Central memory CD4-positive, alpha-beta T cell (primary cell): Measurements from ENCODE around the gene GALNT9.

Source experiments
- DNase-seq: peaks from one replicate; pipeline ENCODE4 v3.0.0; 2022

The GALNT9 gene

DNA sequence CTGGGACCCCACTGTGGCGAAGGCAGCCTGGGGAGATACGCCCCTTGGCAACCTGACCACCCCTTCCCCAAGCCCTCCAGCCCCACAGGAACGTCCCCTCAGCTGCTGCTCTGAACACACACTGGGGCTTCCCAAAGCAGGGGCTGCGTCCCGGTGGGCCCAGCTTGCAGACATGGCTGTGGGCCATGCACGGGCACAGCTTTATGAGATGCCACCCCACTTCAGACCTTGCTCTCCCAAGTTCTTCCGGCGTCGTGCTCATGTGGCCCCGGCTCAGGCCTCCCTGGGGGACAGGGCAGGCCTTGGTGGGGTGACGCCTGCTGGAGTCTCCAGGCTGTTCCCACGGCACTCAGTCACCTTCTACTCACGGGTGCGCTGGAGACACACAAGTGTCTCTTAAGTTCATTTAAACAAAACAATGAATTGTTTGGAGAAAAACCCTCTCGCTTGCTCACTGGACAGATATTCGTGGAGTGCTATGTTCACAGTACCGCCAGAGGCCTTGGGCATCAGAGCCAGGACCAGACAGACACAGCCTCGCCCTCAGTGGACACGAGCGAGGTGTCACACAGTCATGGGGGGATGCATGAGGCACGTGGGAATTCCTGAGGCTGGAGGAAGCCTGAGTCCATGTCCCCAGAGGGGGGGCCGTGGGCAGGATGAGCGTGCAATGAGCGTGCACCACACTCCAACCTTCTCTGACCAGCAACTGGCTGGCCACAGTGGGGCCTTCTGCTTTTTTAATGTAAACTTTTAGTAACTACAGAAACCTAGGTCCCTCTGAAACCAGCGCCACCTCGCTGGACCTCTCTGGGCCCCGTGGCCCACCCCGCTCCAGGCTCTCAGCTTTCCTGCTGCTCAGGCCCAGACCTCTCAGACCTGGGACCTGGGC, 4.3 kb downstream of the GALNT9 start:
- DNase-seq: no peak

DNA sequence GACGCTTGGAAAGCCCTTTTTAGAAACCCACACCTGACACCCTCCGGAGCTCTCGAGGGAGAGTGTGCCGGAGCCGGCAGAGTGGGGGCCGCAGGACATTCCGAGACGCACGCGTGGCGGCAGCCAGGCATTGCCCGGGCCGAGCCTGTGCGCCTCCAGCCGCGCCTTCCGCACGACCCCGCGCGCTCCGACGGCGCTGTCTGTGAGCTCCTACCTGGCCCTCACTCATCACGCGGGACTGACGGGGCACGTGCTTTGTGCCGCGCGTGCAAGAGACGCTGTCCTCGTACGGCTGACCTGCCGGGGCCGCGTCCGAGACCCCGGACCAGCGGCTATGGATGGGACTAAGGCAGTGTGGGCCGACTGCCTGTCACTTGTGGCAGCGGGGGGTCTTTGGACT, 5.2 kb downstream of the GALNT9 start:
- no peak for DNase-seq

DNA sequence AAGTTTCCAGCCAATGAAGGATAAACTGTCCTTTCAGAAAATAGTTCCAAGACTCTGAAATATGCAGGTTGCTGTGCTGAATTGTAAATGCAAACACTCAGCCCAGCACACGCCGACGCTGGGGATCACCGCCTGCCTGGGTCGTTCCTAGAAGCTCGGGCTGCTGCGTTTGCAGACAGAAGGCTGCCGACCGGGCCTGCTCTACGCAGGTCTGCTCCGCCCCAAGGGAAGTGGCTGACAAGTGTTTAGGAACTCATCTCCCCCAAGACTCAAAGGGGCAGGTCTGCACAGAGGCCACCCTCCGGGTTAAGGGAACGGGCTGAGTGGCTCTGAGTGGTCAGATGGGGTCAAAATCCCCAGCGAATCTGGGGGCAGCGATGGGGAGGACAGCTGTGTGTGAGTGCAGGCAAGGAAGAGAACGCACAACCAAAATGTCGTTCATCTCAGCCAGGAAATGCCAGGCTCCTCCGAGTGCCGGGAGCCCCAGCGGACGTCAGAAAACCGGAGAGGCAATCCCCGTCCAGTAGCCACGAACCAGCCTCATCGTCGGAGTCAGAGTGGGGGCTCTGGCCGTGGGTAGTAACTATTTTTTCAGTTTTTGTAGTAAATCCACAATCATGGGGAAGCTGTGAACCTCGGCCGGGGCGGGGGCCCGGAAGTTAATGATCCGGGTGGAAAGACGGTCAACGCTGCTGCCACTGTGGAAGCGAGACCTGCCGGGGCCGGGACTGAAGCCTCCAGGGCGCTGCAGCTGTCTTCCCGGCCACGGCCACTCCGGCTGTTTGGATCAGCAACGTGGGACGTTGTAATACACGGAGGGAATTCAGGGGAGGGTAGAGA, 6.0 kb downstream of the GALNT9 start:
- peak; percentile 9 for DNase-seq

DNA sequence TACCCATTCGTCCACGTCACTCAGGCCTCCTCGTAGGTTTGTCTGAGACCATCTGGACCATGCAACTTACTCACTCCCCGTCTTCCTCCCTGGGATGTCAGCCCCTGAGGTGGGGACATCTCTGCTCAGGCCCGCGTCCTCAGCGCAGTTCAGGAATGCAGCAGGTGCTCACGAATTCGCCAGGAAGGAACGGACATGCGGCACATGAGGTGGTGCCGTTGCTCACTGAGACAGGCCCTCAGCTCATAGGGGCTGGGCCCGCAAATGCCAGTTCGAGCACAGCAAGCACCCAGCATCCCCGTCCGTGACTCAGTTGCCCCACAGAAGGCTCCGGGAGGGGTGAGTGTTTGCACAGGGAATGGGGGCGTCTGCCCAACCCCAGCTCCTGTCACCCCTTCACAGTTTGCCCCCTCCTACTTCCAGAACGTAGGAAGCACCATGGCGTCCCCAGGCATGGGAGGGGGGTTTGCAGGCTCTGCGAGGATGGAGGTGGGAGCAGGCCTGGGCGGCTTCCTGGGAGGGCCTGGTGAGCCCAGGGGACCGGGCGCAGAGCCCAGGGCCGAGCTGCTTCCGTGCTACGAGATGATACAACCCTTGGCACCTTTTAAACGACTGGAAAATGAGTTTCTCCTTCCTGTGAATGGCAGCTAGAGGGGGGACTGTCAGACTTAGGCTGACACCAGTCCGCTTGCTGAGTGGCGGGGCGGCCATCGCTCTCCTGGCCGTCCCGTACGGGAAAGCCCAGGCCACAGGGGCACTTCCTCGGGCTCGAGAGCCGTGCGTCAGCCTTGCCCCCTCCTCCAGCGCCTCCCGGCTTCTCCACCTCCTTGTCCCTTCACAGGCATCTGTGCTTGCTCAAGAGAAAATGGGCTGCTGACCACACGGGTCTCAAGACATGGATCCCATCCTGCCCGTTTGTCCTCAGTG, 6.9 kb downstream of the GALNT9 start:
- no peak for DNase-seq

DNA sequence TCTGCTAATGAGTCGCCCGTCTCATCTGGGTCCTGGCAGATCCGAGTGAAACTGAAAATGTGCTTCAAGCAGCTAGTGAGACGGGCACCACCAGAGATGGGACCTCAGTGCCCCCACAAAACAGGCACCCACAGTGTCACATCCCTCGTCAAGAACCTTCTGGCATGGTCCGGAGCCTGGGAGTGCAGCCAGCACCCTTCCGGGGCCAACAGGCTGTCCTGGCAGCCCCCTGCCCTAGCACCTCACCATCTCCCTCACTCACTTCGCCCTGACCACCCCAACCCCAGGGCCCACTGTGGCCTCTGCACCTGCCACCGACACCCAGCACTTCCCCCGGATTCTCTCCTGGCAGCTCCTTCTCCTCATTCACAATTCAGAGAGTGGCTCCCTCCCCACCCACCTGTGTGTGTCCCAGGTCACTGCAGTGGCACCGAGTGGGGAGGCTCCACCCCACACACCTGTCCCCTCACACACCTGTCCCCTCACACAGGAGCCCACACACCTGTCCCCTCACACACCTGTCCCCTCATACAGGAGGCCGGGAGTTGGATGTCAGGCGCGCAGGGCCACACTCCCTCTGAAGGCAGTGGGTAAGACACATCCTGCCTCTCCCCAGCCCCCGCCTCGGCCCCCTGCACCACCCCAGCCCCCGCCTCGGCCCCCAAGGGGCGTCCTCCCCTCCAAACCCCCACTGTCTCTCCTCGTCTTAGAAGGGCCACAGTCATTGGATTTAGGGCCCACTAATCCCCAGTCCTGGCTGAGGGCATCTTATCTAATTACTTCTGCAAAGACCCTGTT, 7.9 kb downstream of the GALNT9 start:
- DNase-seq: no peak

DNA sequence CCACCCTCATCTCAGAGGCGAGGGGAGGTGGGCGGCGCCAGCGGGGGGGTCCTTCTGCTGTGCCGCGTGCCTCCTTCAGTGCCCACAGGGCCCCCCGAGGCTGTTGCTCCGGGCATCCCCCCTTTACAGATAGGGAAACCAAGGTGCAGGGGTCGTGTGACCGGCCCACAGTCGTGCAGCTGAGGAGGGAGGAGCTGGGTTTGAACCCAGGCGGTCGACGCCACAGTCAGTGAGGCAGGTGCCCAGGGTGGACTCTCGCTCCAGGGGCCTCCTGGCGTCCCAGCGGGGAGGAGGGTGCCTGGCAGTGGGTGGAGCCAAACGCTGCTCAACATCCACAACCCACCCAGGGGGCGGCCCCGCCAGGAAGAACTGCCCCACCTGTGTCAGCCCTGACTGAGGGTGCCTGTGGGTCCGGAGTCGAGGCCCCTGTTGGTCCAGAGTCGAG, 8.6 kb downstream of the GALNT9 start:
- DNase-seq: no peak

DNA sequence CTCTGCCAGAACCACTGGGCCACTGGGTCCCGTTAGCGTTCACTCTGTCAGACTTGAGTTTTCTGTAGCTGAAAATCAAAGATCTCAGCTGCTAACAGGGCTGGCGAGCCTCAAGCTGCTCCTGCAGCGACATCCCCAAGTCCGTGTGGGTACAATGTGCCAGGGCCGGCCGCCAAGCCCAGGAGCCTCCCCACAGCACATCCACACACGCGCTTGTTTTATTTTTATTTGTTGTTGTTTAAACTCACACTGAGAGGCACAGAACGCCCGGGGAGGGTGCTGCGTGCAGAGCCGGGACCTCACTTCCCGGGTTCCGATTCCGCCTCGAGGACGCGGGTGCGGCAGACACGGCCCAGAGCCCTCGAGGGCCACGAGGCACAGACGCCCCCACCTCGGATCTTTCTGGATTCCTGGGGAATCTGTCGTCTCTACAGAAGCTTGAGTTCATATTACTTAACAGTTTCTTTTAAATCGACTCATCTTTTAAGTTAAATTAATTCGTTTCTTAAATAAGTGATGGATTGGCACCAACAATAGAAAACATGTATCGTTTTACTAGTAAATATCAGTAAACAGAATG, 9.3 kb downstream of the GALNT9 start:
- no peak for DNase-seq

DNA sequence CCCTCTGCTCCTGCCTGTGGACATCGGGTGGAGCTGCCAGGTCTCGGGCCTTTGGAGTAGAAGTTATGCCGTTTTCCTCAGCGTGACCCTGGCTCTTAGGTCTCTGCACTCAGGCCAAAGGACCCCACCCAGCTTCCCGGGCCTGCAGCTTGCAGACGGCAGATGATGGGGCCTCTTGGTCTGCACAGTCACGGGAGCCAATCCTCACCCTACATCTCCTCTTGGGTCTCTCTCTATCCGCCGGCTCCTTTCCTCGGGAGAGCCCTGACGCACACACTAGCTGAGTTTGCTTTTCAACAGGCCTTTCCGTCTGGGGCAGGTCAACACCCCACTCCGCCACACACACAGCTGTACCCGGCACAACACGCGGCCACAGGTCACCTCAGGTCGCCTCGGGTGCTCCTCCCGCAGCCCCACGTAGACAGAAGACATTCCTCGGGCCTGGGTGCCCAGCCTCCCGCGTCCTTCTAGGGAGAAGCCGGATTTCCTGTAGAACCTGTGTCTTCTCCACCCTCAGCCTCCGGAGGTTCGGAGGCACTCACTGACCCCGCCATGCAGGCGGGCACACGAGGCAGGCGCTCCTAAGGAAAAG, 9.9 kb downstream of the GALNT9 start:
- DNase-seq: no peak

DNA sequence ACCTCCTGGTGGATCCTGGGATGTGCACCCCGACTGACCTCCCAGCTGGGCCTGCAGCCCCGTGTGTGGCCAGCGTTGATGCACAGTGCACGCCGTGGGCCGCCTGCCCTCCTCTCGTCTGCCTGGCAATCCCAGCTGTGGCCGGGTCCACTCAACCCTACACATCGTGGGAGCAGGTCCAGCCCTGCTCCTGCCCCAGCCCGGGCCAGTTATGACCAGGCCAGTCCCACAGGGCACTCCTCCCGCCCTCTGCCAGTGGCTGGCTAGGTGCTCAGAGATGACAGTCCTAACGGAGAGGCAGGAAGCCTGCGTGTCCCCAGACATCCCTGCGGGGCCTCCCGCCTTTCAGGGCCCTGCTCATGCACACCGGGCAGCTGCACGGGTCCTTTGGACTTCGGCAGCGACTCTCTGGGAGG, 10.8 kb downstream of the GALNT9 start:
- DNase-seq: no peak

DNA sequence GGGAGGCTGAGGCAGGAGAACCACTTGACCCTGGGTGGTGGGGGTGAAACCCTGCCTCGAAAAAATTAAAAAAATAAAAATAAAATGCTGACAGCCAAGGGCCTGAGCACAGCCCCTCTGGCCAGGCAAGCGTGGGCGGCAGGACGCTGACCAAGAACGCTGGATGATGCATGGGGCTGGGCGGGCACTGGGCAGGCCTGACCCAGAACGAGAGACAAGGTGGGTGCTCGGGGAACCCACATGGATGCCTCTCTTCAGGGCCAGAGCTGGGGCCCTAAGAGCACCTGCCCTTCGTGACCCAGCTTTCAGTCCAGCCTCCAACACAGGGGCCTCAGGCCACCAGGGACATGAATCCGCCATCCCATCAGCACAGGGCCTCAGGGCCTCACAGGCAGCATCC, 11.3 kb downstream of the GALNT9 start:
- DNase-seq: no peak

DNA sequence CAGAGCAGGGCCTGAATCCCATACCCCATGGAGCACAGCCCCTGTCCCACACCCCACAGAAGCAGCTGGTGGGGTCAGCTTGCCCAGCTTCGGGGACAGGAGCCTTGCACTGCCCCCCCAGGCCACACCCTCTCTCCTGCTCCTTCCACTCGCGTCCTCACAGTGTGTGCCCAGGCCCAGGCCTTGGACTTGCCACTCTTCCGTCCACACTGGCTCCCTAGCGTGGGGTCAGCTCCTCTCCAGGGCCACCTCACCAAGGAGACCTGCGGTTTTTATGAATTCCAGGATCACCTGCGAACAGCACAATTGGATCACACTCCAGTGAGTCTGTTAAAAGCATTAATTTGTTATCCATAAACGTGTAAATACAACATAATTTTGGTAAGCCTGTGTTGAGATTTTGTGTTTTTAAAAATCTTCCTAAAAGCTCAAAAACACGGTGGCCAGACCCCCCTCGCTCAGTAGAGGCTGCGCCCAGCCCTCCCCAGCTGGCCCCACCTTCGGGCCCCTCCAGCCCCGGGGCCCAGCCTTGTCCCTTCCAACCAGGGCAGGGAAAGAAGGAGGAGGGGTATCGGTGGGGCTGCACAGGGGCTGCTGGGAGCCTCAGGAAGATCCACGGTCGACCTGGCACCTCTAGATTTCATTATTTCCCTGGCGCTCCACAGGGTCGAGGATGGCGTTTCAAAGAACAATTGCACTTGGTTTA, 12.0 kb downstream of the GALNT9 start:
- DNase-seq: no peak

DNA sequence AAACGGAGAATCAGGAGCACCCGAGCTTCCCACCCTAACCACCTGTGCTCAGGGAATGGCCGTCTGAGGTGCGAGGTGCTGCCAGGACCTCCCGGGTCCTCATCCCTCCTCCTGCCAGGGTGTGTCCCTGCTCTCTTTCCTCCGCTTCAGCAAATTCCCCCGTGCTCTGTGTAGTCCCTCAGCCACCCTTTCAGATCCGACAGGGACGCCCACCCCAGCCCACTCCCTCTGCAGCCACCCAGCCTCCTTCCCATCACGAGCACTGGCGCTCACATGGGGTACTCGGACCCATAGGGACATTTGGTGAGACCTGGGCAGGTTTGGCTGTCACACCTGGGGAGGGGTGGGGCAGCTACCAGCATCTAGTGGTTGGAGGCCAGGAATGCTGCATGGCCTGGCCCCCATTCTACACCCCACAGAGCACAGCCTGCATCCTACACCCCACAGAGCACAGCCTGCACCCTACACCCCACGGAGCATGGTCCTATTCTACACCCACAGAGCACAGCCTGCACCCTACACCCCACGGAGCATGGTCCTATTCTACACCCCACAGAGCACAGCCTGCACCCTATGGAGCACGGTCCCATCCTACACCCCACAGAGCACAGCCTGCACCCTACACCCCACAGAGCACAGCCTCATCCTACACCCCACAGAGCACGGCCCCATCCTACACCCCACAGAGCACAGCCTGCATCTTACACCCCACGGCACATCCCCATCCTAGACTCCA, 12.7 kb downstream of the GALNT9 start:
- DNase-seq: no peak

DNA sequence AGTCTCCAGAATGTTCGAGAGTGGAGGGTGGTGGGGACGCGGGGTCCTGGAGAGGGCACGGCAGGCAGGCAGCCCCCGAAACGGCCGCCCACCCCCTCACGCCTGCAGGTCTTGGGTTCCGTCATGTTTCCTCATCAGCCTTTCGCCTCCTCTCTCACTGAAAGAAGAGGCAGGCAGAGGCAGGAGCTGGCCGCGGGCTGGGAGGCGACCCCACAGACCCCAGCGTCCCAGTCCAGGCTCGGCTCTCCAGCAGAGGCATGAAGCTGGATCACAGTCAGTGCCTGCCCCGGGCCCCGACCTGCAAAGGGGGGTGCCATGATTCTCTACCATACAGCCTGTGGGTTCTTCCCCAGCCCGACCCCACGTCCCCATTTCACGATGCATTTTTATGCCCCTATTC, 13.4 kb downstream of the GALNT9 start:
- DNase-seq: no peak

DNA sequence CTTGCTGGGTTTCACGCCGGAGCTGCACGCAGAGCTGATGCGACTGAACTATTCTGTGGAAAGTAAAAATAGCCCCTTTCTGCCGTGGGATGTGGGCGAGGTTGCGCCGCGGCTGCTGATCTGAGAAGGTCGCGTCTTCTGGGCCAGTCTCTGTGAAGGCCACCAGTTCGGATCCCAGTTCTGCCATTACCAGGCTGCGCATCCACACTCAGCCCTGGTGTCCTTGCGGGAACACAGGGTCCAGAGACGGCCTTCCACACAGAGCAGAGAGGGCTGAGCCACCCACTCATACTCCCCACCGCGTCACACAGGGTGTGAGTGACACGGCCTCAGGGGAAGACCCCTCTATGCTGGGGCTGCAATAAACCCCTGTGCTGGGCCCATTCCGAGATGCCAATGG, 13.9 kb downstream of the GALNT9 start:
- no peak for DNase-seq

DNA sequence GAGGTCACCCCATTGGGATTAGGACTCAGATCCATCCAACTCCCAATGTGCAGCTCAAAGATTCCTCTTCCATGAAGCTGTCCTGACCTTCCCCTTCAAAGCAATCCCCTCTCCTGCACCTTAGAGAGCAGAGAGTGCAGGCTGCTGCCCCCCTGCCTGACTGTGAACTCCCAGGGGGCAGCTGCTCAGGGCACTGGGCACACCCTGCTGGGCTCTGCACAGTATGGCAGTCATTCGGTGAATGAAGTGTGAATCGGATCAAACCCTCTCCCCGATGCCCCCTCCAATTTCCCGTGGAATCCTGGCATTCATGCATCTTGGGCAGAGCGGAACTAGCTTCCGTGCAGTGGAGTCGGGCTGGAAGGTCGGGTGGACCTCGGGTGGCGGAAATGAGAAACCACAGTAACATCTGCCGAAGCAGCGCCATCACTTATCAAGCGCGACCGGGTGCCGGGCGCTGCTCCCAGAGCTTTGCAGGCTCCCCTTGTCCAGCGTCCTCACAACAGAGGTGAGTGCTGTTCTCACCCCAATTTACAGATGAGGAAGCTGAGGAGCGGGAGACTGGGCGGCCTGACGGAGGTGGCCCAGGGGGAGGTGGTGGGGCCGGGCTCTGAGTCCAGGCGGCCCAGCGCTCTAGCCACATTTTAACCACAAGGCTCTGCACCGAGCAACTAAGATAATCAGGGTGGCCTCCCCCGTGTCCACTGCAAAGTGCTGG, 14.7 kb downstream of the GALNT9 start:
- DNase-seq: no peak

DNA sequence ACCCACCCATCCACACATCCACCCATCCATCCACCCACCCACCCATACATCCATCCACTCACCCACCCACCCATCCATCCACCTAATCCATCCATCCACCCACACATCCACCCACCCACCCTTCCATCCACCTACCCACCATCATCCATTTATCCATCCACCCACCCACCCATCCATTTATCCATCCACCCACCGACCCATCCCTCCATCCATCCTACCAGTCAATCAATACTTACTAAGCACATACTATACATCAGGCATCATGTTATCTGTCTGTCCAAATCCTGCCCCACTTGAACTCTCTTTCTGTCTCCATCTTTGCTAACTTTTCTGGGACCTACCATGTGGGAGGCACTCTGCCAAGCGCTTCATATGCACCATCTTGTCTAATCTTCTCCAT, 15.4 kb downstream of the GALNT9 start:
- no peak for DNase-seq

DNA sequence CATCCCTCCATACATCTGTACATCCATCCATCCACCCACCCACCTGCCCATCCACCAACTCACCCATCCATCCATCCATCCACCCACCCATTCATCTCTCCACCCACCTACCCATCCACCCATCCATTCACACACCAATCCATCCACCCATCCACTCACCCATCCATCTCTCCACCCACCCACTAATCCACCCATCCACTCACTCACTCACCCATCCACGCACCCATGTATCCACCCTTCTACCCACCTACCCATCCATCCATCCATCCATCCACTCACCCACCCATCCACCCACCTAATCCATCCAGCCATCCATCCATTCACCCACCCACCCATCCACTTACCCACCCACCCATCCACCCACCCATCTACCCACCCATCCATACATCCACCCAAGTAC, 16.2 kb downstream of the GALNT9 start:
- no peak for DNase-seq

DNA sequence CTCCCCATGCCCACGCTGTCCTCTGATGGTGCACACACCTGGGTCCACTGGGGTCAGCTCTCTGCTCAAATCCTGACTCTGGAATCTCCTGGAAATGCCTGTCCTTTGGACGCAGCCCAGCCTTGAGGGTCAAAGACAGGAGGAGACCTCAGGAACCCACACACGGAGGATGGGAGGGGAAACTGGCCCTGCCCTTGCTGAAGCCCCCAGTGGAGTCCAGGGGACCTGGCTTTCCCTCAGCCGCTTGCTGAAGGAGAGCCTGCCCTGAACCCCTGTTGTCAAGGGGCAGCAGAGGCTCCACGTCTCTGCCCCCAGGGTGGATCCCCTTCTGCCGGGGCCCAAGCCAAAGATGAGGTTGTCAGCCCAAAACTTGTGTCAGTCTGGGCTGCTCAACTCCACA, 16.9 kb downstream of the GALNT9 start:
- DNase-seq: no peak
